Measurements from ENCODE around the gene DYNLT5.
"Not testable (repeated sequence)": the region's sequence is repeated elsewhere in the genome, so short reads cannot be mapped to it uniquely, and the experiment has no call there.

The DYNLT5 gene

DNA sequence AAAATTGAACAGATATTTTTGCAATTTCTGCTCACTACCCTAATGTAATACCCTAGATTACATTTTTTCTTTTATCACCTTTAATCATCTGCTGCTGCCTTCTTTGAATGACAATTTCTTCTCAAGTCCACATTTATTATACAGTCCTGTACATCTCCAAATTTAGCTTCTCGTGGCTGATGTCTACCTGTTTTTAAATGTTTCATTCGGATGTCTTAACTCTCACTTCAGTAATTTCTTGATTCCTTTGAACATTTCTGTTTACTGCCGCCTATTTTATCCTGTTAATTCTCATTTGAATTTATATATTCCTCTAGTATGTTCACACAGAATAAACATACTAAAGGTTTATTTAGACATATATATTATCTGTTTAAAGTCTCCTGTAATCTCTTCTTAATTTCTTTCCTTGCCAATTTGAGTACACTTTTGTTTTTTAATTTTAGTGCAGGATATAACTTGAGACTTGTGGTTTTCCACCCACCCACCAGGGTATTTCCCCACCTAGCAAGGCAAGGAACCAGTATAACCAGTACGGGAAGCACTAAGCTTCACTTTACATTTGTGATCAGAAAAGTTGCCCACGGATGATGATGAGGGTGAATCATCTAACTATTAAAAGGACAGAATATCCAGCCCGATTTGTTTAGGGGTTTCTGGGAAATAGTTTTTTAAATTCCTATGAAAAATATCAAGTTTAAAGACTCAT lies 36.1 kb downstream of the DYNLT5 start:
- DNase-seq (ENCODE audit: low spot score), result no peak

- DNase-seq (ENCODE audit: low spot score), result no peak
These were observed 39.7 kb downstream of the DYNLT5 start for GRCh38 chr1:66791621-66792610.

DNA sequence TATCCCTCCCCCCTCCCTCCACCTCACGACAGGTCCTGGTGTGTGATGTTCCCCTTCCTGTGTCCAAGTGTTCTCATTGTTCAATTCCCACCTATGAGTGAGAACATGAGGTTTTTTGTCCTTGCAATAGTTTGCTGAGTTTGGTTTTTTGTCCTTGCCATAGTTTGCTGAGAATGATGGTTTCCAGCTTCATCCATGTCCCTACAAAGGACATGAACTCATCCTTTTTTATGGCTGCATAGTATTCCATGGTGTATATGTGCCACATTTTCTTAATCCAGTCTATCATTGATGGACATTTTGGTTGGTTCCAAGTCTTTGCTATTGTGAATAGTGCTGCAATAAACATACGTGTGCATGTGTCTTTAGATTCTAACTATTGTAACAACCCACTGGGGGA lies 43.6 kb downstream of the DYNLT5 start:
- DNase-seq (ENCODE audit: low spot score), result not testable (repeated sequence)

- no peak for DNase-seq (ENCODE audit: low spot score)
These were observed 57.0 kb downstream of the DYNLT5 start for GRCh38 chr1:66809245-66809644.

DNA sequence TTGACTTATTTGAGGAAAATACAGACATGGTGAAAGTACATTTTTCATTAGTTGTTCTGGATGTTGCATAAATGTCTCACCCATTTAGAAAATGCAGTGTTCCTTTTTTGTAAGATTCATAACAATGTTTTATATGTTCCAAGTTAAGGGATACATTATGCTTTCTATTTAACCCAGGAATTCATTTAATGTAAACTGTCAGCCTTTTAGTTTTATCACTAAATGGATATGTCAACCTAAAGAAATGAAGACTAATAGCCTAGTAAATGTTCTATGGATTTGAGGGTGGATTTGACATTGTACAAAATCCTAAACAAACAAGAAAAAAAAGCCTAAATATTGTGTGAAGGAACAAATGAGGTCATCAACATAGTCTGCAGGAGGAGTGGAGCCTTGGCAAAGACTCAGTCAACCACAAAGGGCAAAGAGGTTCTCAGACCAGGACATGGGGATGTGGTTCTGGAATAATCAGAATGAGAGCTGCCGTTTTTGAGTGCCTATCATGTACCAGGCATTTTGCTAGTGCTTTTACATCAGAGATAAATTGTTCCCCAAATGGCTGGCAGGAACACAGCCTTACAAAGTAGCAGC lies 57.6 kb downstream of the DYNLT5 start:
- DNase-seq (ENCODE audit: low spot score), result no peak

GRCh38 chr1:66824771-66825170 lies 72.5 kb downstream of the DYNLT5 start:
- DNase-seq (ENCODE audit: low spot score), result no peak

Measured in kidney capillary endothelial cell (primary cell).